ENCODE results near the gene ITGAE.

The ITGAE gene

GRCh38 chr17:3815122-3815521 is 14.1 kb upstream of the ITGAE start:
- Histone ChIP-seq H3K27me3 (ENCODE audit: low read depth, low read length) (no peaks in the 10 kb centered on the region), H3K36me3 (ENCODE audit: control insufficient read depth in 1 of 2, insufficient read depth in 2 of 2, low read length in 2 of 2) (peaks cover 71 to 76% of the 10 kb centered on the region in 2 donors), H3K27ac (ENCODE audit: low read length) (no peak overlapping the region), H3K9me3 (ENCODE audit: control insufficient read depth in 1 of 2, low read length in 2 of 2) (no peaks in the 10 kb centered on the region), H3K4me3 (ENCODE audit: low read depth in 1 of 2, low read length in 2 of 2) (no peak overlapping the region), H3K4me1 (ENCODE audit: control insufficient read depth in 1 of 2, insufficient read depth in 2 of 2, low read length in 2 of 2) (no peaks in the 10 kb centered on the region)

- no peaks in the 10 kb centered on the region for H3K4me1 ChIP-seq (ENCODE audit: control insufficient read depth in 1 of 2, insufficient read depth in 2 of 2, low read length in 2 of 2)
- no peaks in the 10 kb centered on the region for H3K9me3 ChIP-seq (ENCODE audit: control insufficient read depth in 1 of 2, low read length in 2 of 2)
- H3K27me3 ChIP-seq (ENCODE audit: low read depth, low read length) = no peaks in the 10 kb centered on the region
- no peak overlapping the region for H3K27ac ChIP-seq (ENCODE audit: low read length)
- H3K4me3 ChIP-seq (ENCODE audit: low read depth in 1 of 2, low read length in 2 of 2) = no peak overlapping the region
- H3K36me3 ChIP-seq (ENCODE audit: control insufficient read depth in 1 of 2, insufficient read depth in 2 of 2, low read length in 2 of 2) = peaks cover 74 to 80% of the 10 kb centered on the region in 2 donors
Observed at GRCh38 chr17:3814361-3814760, 13.4 kb upstream of the ITGAE start.

- H3K4me3 ChIP-seq (ENCODE audit: low read depth in 1 of 2, low read length in 2 of 2) = no peak overlapping the region
- H3K27me3 ChIP-seq (ENCODE audit: low read depth, low read length) = no peaks in the 10 kb centered on the region
- no peaks in the 10 kb centered on the region for H3K9me3 ChIP-seq (ENCODE audit: control insufficient read depth in 1 of 2, low read length in 2 of 2)
- no peak overlapping the region for H3K27ac ChIP-seq (ENCODE audit: low read length)
- peaks cover 65 to 80% of the 10 kb centered on the region in 2 donors for H3K36me3 ChIP-seq (ENCODE audit: control insufficient read depth in 1 of 2, insufficient read depth in 2 of 2, low read length in 2 of 2)
- H3K4me1 ChIP-seq (ENCODE audit: control insufficient read depth in 1 of 2, insufficient read depth in 2 of 2, low read length in 2 of 2) = no peaks in the 10 kb centered on the region
Observed at GRCh38 chr17:3813171-3813570, 12.2 kb upstream of the ITGAE start.

GRCh38 chr17:3812771-3813170 is 11.8 kb upstream of the ITGAE start:
- H3K36me3 ChIP-seq (ENCODE audit: control insufficient read depth in 1 of 2, insufficient read depth in 2 of 2, low read length in 2 of 2) = peaks cover 64 to 83% of the 10 kb centered on the region in 2 donors
- H3K4me1 ChIP-seq (ENCODE audit: control insufficient read depth in 1 of 2, insufficient read depth in 2 of 2, low read length in 2 of 2) = no peaks in the 10 kb centered on the region
- H3K27ac ChIP-seq (ENCODE audit: low read length) = no peak overlapping the region
- H3K9me3 ChIP-seq (ENCODE audit: control insufficient read depth in 1 of 2, low read length in 2 of 2) = no peaks in the 10 kb centered on the region
- no peaks in the 10 kb centered on the region for H3K27me3 ChIP-seq (ENCODE audit: low read depth, low read length)
- H3K4me3 ChIP-seq (ENCODE audit: low read depth in 1 of 2, low read length in 2 of 2) = no peak overlapping the region

GRCh38 chr17:3812284-3812683 is 11.3 kb upstream of the ITGAE start:
- H3K4me3 ChIP-seq (ENCODE audit: low read depth in 1 of 2, low read length in 2 of 2) = no peak overlapping the region
- no peaks in the 10 kb centered on the region for H3K4me1 ChIP-seq (ENCODE audit: control insufficient read depth in 1 of 2, insufficient read depth in 2 of 2, low read length in 2 of 2)
- peaks cover 66 to 84% of the 10 kb centered on the region in 2 donors for H3K36me3 ChIP-seq (ENCODE audit: control insufficient read depth in 1 of 2, insufficient read depth in 2 of 2, low read length in 2 of 2)
- H3K9me3 ChIP-seq (ENCODE audit: control insufficient read depth in 1 of 2, low read length in 2 of 2) = no peaks in the 10 kb centered on the region
- H3K27me3 ChIP-seq (ENCODE audit: low read depth, low read length) = no peaks in the 10 kb centered on the region
- no peak overlapping the region for H3K27ac ChIP-seq (ENCODE audit: low read length)

- H3K9me3 ChIP-seq (ENCODE audit: control insufficient read depth in 1 of 2, low read length in 2 of 2) = no peaks in the 10 kb centered on the region
- no peaks in the 10 kb centered on the region for H3K4me1 ChIP-seq (ENCODE audit: control insufficient read depth in 1 of 2, insufficient read depth in 2 of 2, low read length in 2 of 2)
- peaks cover 51 to 61% of the 10 kb centered on the region in 2 donors for H3K36me3 ChIP-seq (ENCODE audit: control insufficient read depth in 1 of 2, insufficient read depth in 2 of 2, low read length in 2 of 2)
- no peak overlapping the region for H3K27ac ChIP-seq (ENCODE audit: low read length)
- no peaks in the 10 kb centered on the region for H3K27me3 ChIP-seq (ENCODE audit: low read depth, low read length)
- no peak overlapping the region for H3K4me3 ChIP-seq (ENCODE audit: low read depth in 1 of 2, low read length in 2 of 2)
Observed at GRCh38 chr17:3810019-3810418, 9.0 kb upstream of the ITGAE start.

- Histone ChIP-seq H3K27ac (ENCODE audit: low read length) (no peak overlapping the region), H3K9me3 (ENCODE audit: control insufficient read depth in 1 of 2, low read length in 2 of 2) (no peaks in the 10 kb centered on the region), H3K27me3 (ENCODE audit: low read depth, low read length) (no peaks in the 10 kb centered on the region), H3K4me3 (ENCODE audit: low read depth in 1 of 2, low read length in 2 of 2) (no peak overlapping the region), H3K4me1 (ENCODE audit: control insufficient read depth in 1 of 2, insufficient read depth in 2 of 2, low read length in 2 of 2) (no peaks in the 10 kb centered on the region), H3K36me3 (ENCODE audit: control insufficient read depth in 1 of 2, insufficient read depth in 2 of 2, low read length in 2 of 2) (peaks cover 43 to 53% of the 10 kb centered on the region in 2 donors)
Observed at GRCh38 chr17:3809135-3809534, 8.1 kb upstream of the ITGAE start.

- Histone ChIP-seq H3K4me3 (ENCODE audit: low read depth in 1 of 2, low read length in 2 of 2) (no peak overlapping the region), H3K4me1 (ENCODE audit: control insufficient read depth in 1 of 2, insufficient read depth in 2 of 2, low read length in 2 of 2) (no peaks in the 10 kb centered on the region)
Observed at GRCh38 chr17:3808701-3809100, 7.7 kb upstream of the ITGAE start.

GRCh38 chr17:3805581-3805980 is 4.6 kb upstream of the ITGAE start:
- Histone ChIP-seq H3K27me3 (ENCODE audit: low read depth, low read length) (no peaks in the 10 kb centered on the region), H3K9me3 (ENCODE audit: control insufficient read depth in 1 of 2, low read length in 2 of 2) (no peaks in the 10 kb centered on the region), H3K4me1 (ENCODE audit: control insufficient read depth in 1 of 2, insufficient read depth in 2 of 2, low read length in 2 of 2) (peaks cover 0 to 6% of the 10 kb centered on the region in 2 donors), H3K27ac (ENCODE audit: low read length) (no peak overlapping the region), H3K4me3 (ENCODE audit: low read depth in 1 of 2, low read length in 2 of 2) (no peak overlapping the region), H3K36me3 (ENCODE audit: control insufficient read depth in 1 of 2, insufficient read depth in 2 of 2, low read length in 2 of 2) (peaks cover 17 to 25% of the 10 kb centered on the region in 2 donors)

More at GRCh38 chr17:3808701-3809100, 7.7 kb upstream of the ITGAE start:
- Histone ChIP-seq H3K9me3 (ENCODE audit: control insufficient read depth in 1 of 2, low read length in 2 of 2) (no peaks in the 10 kb centered on the region), H3K36me3 (ENCODE audit: control insufficient read depth in 1 of 2, insufficient read depth in 2 of 2, low read length in 2 of 2) (peaks cover 40 to 50% of the 10 kb centered on the region in 2 donors), H3K27me3 (ENCODE audit: low read depth, low read length) (no peaks in the 10 kb centered on the region), H3K27ac (ENCODE audit: low read length) (no peak overlapping the region)

GRCh38 chr17:3804503-3804931 is 3.5 kb upstream of the ITGAE start:
- no peaks in the 10 kb centered on the region for H3K9me3 ChIP-seq (ENCODE audit: control insufficient read depth in 1 of 2, low read length in 2 of 2)
- H3K36me3 ChIP-seq (ENCODE audit: control insufficient read depth in 1 of 2, insufficient read depth in 2 of 2, low read length in 2 of 2) = peaks cover 7 to 16% of the 10 kb centered on the region in 2 donors
- peaks cover 0 to 6% of the 10 kb centered on the region in 2 donors for H3K4me1 ChIP-seq (ENCODE audit: control insufficient read depth in 1 of 2, insufficient read depth in 2 of 2, low read length in 2 of 2)
- no peaks in the 10 kb centered on the region for H3K27me3 ChIP-seq (ENCODE audit: low read depth, low read length)
- H3K4me3 ChIP-seq (ENCODE audit: low read depth in 1 of 2, low read length in 2 of 2) = no peak overlapping the region
- no peak overlapping the region for H3K27ac ChIP-seq (ENCODE audit: low read length)

GRCh38 chr17:3803308-3803640 is 2.3 kb upstream of the ITGAE start:
- Histone ChIP-seq H3K27me3 (ENCODE audit: low read depth, low read length) (no peaks in the 10 kb centered on the region), H3K27ac (ENCODE audit: low read length) (peak overlapping the region; percentile 67), H3K9me3 (ENCODE audit: control insufficient read depth in 1 of 2, low read length in 2 of 2) (no peaks in the 10 kb centered on the region), H3K4me3 (ENCODE audit: low read depth in 1 of 2, low read length in 2 of 2) (no peak overlapping the region), H3K4me1 (ENCODE audit: control insufficient read depth in 1 of 2, insufficient read depth in 2 of 2, low read length in 2 of 2) (peaks cover 0 to 6% of the 10 kb centered on the region in 2 donors), H3K36me3 (ENCODE audit: control insufficient read depth in 1 of 2, insufficient read depth in 2 of 2, low read length in 2 of 2) (peaks cover 7 to 8% of the 10 kb centered on the region in 2 donors)
